ENCODE results near the gene RPS19BP1.
A peak's percentile ranks its signal among the peaks of the same experiment; 100 is the strongest.

Gene RPS19BP1

DNA sequence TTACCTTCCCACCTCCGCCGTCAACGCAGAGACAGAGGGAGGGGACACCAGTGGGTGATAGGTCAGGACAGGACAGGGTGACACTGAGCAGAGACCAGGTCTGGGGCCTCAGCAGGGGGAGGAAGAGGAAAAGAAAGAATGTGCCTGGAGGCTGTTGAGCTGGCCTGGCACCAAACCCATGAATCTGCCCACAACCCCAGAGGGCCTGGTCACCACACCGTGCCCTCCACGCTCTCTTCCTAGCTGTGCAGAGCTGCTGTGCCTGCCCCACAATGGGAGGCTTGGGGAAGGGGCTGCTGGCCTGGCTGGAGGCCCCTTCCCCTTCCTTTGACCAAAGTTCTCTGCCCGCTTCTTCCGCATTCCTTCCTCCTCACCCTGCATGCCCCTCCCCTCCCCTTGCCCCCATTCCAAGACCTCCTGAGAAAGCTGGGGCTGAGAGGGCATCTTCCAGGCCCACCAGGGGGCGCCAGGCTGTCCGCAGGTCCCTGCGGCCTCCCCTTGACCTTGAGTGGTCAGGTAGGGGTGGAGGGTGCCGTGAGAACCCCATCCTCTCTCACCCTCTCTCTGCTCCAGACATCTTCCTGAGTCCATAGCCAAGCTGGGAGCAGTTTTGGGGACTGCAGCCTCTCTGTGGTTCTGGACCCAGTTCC lies 27.0 kb upstream of the RPS19BP1 start:
- DNase-seq (ENCODE audit: low read depth in 2 of 2): peak in 1 of 2 donors; percentile 12
- H3K4me3 ChIP-seq (replicated peaks in 1 of 2; ENCODE audit: low read depth in 2 of 2, low read length in 2 of 2): no peak overlapping the region
- TF ChIP-seq, protein P1, sequence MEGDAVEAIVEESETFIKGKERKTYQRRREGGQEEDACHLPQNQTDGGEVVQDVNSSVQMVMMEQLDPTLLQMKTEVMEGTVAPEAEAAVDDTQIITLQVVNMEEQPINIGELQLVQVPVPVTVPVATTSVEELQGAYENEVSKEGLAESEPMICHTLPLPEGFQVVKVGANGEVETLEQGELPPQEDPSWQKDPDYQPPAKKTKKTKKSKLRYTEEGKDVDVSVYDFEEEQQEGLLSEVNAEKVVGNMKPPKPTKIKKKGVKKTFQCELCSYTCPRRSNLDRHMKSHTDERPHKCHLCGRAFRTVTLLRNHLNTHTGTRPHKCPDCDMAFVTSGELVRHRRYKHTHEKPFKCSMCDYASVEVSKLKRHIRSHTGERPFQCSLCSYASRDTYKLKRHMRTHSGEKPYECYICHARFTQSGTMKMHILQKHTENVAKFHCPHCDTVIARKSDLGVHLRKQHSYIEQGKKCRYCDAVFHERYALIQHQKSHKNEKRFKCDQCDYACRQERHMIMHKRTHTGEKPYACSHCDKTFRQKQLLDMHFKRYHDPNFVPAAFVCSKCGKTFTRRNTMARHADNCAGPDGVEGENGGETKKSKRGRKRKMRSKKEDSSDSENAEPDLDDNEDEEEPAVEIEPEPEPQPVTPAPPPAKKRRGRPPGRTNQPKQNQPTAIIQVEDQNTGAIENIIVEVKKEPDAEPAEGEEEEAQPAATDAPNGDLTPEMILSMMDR (IDR thresholded peaks at IDR 0.05; ENCODE audit: low read depth, low read length): peak; percentile 70

DNA sequence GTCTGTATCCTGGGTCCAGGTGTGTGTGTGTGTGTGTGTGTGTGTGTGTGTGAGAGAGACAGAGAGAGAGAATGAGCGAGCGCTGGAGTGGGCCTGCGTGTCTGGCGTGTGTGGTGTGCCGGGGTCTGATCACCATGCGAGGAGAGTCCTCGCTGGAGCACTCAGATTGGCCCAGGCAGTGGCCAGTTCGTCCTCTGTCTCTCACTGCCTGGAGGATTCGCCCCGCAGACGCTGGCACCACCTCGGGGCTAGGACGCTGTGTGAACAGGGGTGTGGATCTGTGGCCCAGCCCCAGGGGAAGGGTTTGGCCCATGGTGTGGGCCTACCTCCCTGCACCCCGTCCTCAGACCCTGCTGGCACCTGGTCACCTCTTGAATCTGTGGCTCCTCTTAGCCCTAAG lies 26.4 kb upstream of the RPS19BP1 start:
- TF ChIP-seq, protein P1 (IDR thresholded peaks at IDR 0.05; ENCODE audit: low read depth, low read length): no peak
- H3K4me3 ChIP-seq (replicated peaks in 1 of 2; ENCODE audit: low read depth in 2 of 2, low read length in 2 of 2): no peak overlapping the region
- DNase-seq (ENCODE audit: low read depth in 2 of 2): no peak

DNA sequence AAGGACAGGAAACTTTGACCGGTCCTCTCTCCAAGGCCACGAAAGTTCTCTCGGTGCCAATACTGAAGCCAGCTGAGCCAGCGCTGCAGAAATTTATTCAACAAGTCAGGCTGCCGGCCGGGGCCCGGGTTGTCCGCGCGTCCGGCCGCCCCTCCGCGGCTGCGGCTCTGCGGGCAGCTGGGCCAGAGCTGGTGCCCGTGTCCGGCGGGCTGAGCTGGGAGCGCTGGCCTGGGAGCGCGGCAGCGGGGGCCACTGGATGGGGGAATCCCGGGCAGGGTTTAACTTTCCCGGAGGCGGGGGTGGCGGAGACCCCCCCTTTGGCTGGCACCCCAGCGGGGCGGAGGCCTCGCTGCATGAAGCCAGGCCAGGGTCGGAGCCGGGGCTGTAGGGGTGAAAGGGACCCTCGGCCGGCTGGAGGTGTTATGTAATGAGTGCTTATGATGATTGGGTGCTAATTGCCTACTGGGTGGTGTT lies 25.7 kb upstream of the RPS19BP1 start:
- no peak for DNase-seq (ENCODE audit: low read depth in 2 of 2)
- H3K4me3 ChIP-seq (replicated peaks in 1 of 2; ENCODE audit: low read depth in 2 of 2, low read length in 2 of 2): no peak overlapping the region
- TF ChIP-seq, protein P1 (IDR thresholded peaks at IDR 0.05; ENCODE audit: low read depth, low read length): no peak

DNA sequence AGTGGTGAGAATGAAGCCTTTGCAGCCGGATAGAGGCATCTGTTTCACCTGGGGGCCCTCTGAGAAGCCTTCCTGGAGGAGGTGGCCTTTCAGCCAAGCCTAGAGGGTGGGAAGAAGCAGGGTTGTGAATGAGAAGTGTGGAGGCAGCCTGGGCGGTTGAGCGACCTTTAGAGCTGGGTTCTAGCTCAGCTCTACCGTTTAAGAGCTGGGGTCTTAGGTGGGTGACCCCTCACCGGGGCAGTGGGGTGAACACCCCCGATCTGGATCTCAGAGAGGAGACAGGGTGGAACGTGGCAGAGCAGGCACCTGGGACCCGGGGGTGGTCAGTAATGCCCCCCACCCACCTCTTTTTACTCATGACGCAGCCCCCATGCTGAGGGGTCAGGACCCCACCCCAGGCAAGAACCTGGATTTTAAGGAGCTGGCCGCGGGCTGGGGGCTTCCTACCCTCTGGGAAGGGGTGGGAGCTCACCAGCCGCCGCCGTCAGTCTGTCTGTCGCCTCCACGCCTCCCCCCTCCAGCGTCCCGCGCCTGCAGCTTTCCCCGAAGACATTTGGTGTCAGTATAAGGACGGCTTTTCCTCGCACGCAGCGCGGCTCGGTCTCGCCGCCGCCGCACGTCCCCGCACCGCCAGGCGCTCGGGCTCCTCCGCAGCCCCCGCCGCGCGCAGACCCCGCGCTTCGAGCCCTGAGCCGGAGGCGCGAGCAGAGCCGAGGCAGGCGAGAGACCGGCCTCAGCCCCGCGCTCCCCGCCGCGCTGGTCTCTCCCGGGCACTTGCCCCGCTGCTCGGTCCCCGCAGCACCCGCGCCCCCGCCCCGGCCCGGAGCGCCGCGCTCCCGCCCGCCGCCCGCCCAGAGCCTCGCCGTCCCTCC lies 24.7 kb upstream of the RPS19BP1 start:
- H3K4me3 ChIP-seq (replicated peaks in 1 of 2; ENCODE audit: low read depth in 2 of 2, low read length in 2 of 2): no peak overlapping the region

DNA sequence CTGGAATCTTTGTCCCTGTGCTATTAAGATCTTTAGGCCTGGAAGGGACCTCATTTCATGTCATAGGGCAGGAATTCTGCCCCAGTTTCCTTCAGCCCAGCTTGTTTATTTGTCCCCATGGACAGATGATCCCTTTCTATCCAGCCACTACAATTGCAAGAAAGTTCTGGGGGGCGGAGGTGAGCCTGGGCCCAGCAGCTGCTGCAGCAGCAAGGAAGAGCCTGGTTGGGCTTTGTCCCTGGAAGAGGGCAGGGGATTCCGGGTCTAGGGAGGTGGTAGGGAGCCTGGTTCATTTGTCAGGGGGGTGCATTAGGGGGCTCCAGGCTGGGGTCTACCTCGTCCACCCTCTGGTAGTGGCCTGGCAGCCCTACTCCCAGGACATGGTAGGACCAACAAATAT lies 21.6 kb upstream of the RPS19BP1 start:
- TF ChIP-seq, protein P1 (IDR thresholded peaks at IDR 0.05; ENCODE audit: low read depth, low read length): no peak
- no peak overlapping the region for H3K4me3 ChIP-seq (replicated peaks in 1 of 2; ENCODE audit: low read depth in 2 of 2, low read length in 2 of 2)
- DNase-seq (ENCODE audit: low read depth in 2 of 2): no peak

More for the DNA sequence above, 24.7 kb upstream of the RPS19BP1 start:
- TF ChIP-seq, protein P1 (IDR thresholded peaks at IDR 0.05; ENCODE audit: low read depth, low read length): no peak
- peak; percentile 8 to 22 for DNase-seq (ENCODE audit: low read depth in 2 of 2)

DNA sequence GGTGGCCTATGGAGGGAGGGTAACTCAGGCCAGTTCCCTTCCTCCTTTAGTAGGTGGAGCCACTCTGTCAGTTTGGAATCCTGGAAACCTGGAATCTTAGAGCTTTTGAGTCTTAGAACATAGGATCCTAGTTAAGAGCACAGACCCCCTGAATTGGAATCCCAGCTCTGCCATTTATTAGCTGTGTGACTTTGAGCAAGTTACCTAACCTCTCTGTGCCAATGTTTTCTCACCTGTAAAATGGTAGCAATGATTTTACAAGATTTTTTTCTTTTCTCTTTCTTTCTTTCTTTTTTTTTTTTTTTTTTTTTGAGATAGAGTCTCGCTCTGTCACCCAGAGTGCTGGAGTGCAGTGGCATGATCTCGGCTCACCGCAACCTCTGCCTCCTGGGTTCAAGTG lies 20.9 kb upstream of the RPS19BP1 start:
- TF ChIP-seq, protein P1 (IDR thresholded peaks at IDR 0.05; ENCODE audit: low read depth, low read length): no peak
- DNase-seq (ENCODE audit: low read depth in 2 of 2): no peak
- no peak overlapping the region for H3K4me3 ChIP-seq (replicated peaks in 1 of 2; ENCODE audit: low read depth in 2 of 2, low read length in 2 of 2)
